ENCODE results near the gene LIG1.
"Not testable (repeated sequence)": the region's sequence is repeated elsewhere in the genome, so short reads cannot be mapped to it uniquely, and the experiment has no call there.

LIG1 gene

GRCh38 chr19:48081106-48081505 is 89.0 kb downstream of the LIG1 start:
- DNase-seq (ENCODE audit: low read depth) = peak; percentile 17

DNA sequence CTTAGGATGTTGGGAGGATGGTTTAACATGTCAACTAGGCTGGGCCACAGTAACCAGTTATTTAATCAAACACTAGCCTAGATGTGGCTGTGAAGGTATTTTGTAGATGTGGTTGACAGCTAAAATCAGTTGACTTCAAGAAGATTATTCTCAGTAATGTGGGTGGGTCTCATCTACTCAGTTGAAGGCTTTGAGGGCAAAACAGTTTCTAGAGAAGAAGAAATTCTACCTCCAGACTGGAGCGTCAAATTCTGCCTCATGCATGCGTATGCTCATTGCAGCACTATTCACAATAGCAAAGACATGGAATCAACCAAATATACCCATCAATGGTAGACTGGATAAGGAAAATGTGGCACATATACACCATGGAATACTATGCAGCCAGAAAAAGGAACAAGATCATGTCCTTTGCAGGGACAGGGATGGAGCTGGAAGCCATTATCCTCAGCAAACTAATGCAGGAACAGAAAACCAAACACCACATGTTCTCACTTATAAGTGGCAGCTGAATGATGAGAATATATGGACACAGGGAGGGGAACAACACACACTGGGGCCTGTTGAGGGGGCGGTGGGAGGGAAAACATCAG is 99.9 kb downstream of the LIG1 start:
- not testable (repeated sequence) for DNase-seq (ENCODE audit: low read depth)

DNA sequence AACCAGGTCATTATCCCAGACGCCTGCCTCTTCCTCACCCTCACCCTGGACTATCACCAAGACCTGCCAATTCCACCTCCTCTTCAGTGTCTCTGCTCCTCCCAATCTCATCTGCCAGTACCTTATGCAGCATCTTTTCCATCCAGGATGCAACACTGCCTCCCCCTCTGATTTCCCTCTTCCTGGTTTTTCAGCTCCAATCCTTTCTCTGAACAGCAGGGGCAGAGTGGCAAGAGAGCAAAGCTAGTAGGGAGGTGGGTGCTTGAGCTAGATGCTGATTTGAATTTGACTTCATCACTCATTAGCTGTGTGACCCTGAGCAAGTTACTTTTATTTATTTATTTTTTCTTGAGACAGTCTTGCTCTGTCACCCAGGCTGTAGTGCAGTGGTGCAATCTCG is 100.7 kb downstream of the LIG1 start:
- DNase-seq (ENCODE audit: low read depth) = no peak
